AG04449 (cell line): ENCODE measurements around the gene ADAMTS17.

ENCODE experiments used
- CTCF ChIA-PET: fragments of 350-600 bp; formaldehyde crosslinking; extraction: SDS; loops from one replicate; lab custom pipeline; 2021; ENCODE audit warnings: antibody characterized with exemption; lab: Yijun Ruan, JAX
- POLR2A ChIA-PET: fragments of 400-600, 350-600 bp; formaldehyde crosslinking; extraction: SDS; loops from one replicate; lab custom pipeline; 2020; ENCODE audit warnings: antibody characterized with exemption, inconsistent platforms; lab: Yijun Ruan, JAX
- DNase-seq: peaks from one replicate; pipeline ENCODE4 v3.0.0-alpha.2; 2010; ENCODE audit warnings: low read depth, low spot score
- H3K4me3 ChIP-seq: 2 replicates; pipeline ENCODE4 v1.5.1; 2011; ENCODE audit warnings: low read depth, mild to moderate bottlenecking, control low read depth, low read length
- TF ChIP-seq, protein P1 (sequence below): IDR thresholded peaks from one replicate; pipeline ENCODE4 v1.5.1; 2011; ENCODE audit warnings: mild to moderate bottlenecking, moderate library complexity, low read length, control low read depth, inconsistent platforms; ENCODE audit not compliant: insufficient read depth; ENCODE audit errors: missing control alignments

Gene ADAMTS17

DNA sequence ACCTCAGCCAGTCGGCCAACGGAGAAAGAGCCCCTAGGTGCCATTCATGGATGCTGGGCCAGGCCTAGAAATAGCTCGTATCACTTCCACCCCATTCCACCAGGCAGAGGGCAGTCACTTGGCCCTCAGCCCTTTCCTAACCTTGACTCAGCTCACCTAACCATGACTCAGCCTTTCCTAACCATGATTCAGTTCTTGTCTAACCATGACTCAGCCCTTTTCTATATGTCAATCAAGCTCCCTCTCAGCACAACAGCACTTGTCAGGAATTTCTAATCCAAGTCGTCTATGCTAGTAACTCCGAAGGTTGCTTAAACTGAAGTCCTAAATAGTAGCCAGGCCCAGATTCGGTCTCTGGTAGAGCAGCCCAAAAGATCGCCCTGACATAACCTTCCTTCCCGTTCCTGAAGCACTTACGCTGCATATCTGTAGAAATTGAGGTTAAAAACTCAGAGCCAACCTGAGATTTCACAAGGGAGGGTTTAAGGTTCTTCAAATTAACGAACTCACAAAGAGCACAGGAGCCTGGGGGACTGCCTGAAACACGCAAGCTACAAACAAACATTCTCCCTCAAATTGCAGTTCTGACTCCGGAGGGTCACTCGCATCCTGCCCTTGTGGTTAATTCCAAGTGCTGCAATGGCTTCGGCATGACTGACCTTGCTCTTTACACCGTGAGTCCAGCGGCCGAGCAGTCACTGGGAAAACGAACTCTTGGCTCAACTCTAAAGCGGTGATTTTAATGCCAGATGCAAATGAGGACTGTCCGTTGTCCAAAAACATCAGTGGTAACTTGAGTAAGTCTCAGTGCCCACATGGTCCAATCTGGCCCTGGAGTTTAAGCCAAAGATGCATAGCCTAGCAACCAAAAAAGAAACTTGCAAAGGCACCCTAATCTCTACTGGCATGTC, 99.9 kb downstream of the ADAMTS17 start:
- CTCF ChIA-PET: no interaction called here
- TF ChIP-seq, protein P1, sequence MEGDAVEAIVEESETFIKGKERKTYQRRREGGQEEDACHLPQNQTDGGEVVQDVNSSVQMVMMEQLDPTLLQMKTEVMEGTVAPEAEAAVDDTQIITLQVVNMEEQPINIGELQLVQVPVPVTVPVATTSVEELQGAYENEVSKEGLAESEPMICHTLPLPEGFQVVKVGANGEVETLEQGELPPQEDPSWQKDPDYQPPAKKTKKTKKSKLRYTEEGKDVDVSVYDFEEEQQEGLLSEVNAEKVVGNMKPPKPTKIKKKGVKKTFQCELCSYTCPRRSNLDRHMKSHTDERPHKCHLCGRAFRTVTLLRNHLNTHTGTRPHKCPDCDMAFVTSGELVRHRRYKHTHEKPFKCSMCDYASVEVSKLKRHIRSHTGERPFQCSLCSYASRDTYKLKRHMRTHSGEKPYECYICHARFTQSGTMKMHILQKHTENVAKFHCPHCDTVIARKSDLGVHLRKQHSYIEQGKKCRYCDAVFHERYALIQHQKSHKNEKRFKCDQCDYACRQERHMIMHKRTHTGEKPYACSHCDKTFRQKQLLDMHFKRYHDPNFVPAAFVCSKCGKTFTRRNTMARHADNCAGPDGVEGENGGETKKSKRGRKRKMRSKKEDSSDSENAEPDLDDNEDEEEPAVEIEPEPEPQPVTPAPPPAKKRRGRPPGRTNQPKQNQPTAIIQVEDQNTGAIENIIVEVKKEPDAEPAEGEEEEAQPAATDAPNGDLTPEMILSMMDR: no peak
- POLR2A ChIA-PET: no interaction called here
- H3K4me3 ChIP-seq: no peak overlapping the region
- no peak for DNase-seq

GRCh38 chr15:100236981-100237720, 104.6 kb downstream of the ADAMTS17 start:
- no peak overlapping the region for H3K4me3 ChIP-seq
- DNase-seq: no peak
- ChIA-PET CTCF (no interaction called here), POLR2A (no interaction called here)
- TF ChIP-seq, protein P1: no peak

DNA sequence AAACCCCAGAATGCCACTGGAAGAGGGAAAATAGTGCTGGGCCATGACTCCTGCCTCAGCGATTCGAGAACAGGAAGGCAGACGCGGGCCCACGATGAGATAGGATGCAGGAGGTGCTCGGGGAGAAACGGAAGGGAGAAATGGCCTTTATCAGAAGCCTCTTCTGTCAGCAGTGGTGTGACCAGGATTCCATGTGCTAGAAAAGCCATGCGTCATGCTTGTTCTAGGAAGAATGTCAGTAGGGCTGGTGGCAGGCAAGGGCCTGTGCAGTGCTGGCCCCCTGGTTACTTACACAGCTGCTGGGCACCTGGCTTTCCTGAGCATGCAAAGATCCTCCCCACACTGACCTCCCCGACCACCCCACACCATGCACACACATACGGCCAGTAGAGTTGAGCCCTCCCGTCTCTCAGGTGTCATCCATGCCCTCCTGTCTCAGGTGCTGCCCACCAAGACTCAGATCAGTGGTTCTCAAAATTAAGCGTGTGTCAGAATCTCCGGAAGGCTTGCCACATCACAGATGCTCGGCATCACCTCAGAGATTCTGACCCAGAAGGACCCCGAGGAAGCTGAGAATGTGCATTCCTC, 106.7 kb downstream of the ADAMTS17 start:
- no peak for DNase-seq
- CTCF ChIA-PET: no interaction called here
- TF ChIP-seq, protein P1: no peak
- POLR2A ChIA-PET: no interaction called here
- no peak overlapping the region for H3K4me3 ChIP-seq

- H3K4me3 ChIP-seq: no peak overlapping the region
- CTCF ChIA-PET: no interaction called here
- TF ChIP-seq, protein P1: no peak
- no peak for DNase-seq
- POLR2A ChIA-PET: no interaction called here
These were observed 107.4 kb downstream of the ADAMTS17 start for GRCh38 chr15:100234158-100235029.

DNA sequence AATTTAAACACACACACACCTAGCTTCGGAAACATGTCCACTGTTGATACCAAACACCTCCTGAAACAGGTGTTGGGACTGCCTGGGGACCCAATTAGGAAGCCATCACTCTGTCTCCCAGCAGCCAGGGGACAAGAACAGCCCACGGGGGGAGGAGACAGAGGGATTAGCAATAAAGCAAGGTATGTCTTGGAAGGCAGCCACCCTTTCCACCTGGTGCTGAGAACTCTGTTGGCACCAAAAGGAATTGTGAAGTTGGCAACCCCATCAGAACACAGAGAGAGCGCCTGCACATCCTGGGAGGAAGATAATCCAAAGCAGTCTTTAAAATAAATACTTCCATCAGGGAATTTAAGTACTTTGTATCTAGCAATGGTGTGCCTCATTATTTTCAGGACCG, 111.0 kb downstream of the ADAMTS17 start:
- no peak for DNase-seq
- TF ChIP-seq, protein P1: no peak
- CTCF ChIA-PET: no interaction called here
- no peak overlapping the region for H3K4me3 ChIP-seq
- POLR2A ChIA-PET: no interaction called here
